Activated CD8-positive, alpha-beta T cell treated with anti-CD3 and anti-CD28 coated beads, Interleukin-2, amount 10 ng/mL, durations not matched to agents 7 days and 5 days (primary cell): ENCODE measurements around the gene VPS37D. TPM values are rescaled to one million over a fixed set of nuclear protein-coding genes. Genes with fewer than 3 reads are reported as not detected.
"Not testable (repeated sequence)": the region's sequence is repeated elsewhere in the genome, so short reads cannot be mapped to it uniquely, and the experiment has no call there.

Experiments
- ATAC-seq: fragments of 150-1000 bp; cut with Tn5 transposase; one replicate; pipeline ENCODE4 v1.10.0; 2021; ENCODE audit warnings: moderate library complexity
- CTCF ChIA-PET: fragments of 350-600 bp; sonication (Branson Sonifier 250); formaldehyde crosslinking; loops from one replicate; lab custom pipeline; 2021; ENCODE audit warnings: antibody characterized with exemption; lab: Charles Lee
- POLR2A ChIA-PET: fragments of 350-600 bp; sonication (Branson Sonifier 250); formaldehyde crosslinking; loops from one replicate; lab custom pipeline; 2021; ENCODE audit warnings: antibody characterized with exemption; lab: Charles Lee
- DNase-seq: peaks from one replicate; pipeline ENCODE4 v3.0.0-alpha.2; 2020
- H3K27ac Mint-ChIP-seq: one replicate; pipeline ENCODE4 v1.8.0; 2021; ENCODE audit warnings: mild to moderate bottlenecking, mixed read lengths
- H3K27me3 Mint-ChIP-seq: one replicate; pipeline ENCODE4 v1.8.0; 2021; ENCODE audit warnings: low read depth, mixed read lengths
- H3K36me3 Mint-ChIP-seq: one replicate; pipeline ENCODE4 v1.8.0; 2021; ENCODE audit warnings: low read depth, mixed read lengths
- H3K4me1 Mint-ChIP-seq: one replicate; pipeline ENCODE4 v1.8.0; 2021; ENCODE audit warnings: low read depth, mixed read lengths
- H3K4me3 Mint-ChIP-seq: one replicate; pipeline ENCODE4 v1.8.0; 2021; ENCODE audit warnings: mild to moderate bottlenecking, mixed read lengths
- H3K9me3 Mint-ChIP-seq: one replicate; pipeline ENCODE4 v1.8.0; 2022; ENCODE audit warnings: mixed read lengths; ENCODE audit not compliant: insufficient read depth
- total RNA-seq, 2 experiments: library from RNA; stranded (reverse); gene quantifications; one replicate each; pipeline ENCODE4 v1.2.3, GENCODE V29; 2021

The VPS37D gene
- total RNA-seq, 2 experiments from 2014 or later, result 0.16 to 0.26 TPM

DNA sequence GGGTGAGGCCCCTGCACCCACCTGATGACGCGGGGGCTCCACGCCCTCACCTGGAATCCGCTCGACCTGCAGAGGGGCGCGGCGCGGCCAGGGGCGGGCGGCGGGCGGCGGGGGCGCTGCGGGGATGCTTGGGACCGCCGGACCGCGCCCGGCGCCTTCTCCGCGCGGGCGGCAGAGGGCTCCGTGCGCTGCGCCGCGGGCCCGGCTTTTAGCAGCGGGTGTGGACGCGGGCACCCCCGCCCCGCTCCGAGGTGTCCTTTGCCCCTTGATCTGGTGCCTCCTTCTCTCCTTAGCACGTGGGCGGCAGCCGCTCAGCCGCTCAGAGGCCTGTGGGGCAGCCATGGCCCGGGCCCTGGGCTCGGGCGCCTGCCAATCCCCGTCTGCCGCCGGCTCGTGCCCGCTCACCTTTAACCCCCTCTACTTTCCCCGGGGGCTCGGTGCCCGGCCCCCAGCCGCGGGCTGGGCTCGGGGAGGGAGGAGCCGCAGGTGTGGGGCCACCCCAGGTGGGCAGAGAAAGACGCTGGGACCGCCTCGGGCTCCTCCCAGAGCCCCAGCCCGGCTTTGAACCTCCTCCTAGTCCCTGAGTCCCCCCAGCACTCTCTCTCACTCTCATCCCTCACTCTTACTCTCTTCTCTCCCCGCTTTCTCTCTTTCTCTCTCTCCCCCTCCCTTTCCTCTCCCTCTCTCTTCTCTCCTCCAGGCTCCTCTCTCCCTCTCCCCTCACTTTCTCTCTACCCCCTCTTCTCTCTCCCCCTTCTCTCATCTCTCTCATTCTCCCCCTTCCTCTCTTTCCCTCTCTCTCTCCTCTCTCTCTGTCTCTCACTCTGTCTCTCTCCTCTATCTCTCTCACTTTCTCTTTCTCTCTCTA is 19.7 kb upstream of the VPS37D start:
- H3K9me3 Mint-ChIP-seq, result no peaks in the 10 kb centered on the region
- H3K27me3 Mint-ChIP-seq, result peaks cover 51% of the 10 kb centered on the region
- ChIA-PET POLR2A (no interaction called here), CTCF (no interaction called here)
- no peak overlapping the region for H3K27ac Mint-ChIP-seq
- no peaks in the 10 kb centered on the region for H3K36me3 Mint-ChIP-seq
- DNase-seq, result no peak
- H3K4me3 Mint-ChIP-seq, result peak overlapping the region; percentile 15
- ATAC-seq, result peak; percentile 87
- H3K4me1 Mint-ChIP-seq, result peaks cover 14% of the 10 kb centered on the region

DNA sequence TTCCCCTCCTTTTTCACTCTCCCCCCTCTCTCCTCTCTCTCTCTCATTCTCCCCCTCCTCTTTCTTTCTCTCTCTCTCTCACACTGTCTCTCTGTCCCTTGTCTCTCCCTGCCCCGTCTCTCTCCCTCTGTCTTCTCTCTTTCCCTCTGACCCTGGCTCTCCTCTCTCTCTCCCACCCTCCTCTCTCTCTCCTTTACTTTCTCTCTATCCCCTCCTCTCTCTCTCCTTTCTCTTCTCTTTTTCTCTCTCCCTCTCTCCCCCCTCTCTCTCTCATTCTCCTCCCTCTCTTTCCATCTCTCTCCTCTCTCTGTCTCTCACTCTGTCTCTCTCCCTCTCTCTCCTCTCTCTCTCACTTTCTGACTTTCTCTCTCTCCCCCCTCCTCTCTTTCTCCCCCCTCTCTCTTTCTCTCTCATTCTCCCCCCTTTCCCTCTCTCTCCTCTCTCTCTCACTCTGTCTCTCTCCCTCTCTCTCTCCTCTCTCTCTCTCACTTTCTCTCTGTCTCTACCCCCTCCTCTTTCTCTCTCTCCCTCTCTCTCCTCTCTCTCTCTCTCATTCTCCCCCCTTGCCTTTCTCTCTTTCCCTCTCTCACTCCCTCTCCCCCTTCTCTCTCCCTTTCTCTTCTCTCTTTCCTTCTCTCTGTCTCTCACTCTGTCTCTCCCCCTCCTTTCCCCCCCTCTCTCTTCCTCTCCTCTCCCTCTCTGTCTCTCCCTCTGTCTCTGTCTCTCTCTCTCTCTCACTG is 18.9 kb upstream of the VPS37D start:
- no peak overlapping the region for H3K4me3 Mint-ChIP-seq
- DNase-seq, result no peak
- CTCF ChIA-PET, result no interaction called here
- H3K36me3 Mint-ChIP-seq, result no peaks in the 10 kb centered on the region
- no peak overlapping the region for H3K27ac Mint-ChIP-seq
- H3K27me3 Mint-ChIP-seq, result peaks cover 51% of the 10 kb centered on the region
- H3K4me1 Mint-ChIP-seq, result peaks cover 14% of the 10 kb centered on the region
- no peaks in the 10 kb centered on the region for H3K9me3 Mint-ChIP-seq
- POLR2A ChIA-PET, result no interaction called here
- no peak for ATAC-seq

DNA sequence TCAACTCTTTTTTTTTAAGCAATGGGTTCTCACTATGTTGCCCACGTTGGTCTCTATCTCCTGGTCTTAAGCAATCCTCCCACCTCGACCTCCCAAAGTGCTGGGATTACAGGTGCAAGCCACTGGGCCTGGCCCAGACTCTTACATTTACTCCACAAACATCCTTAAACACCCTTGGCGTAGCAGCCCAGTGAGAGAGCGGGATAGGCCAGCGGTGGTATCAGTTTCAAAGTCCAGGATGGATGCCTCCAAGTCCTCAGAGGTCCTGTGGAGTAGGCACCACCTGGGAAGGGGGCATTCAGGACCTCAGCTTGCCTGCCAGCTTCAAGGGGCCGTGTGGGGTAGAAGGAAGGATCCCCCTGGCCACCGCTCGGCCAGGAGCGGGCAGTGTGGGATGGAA is 18.1 kb upstream of the VPS37D start:
- H3K36me3 Mint-ChIP-seq, result no peaks in the 10 kb centered on the region
- H3K27me3 Mint-ChIP-seq, result peaks cover 47% of the 10 kb centered on the region
- no peaks in the 10 kb centered on the region for H3K9me3 Mint-ChIP-seq
- H3K4me3 Mint-ChIP-seq, result no peak overlapping the region
- H3K4me1 Mint-ChIP-seq, result peaks cover 14% of the 10 kb centered on the region
- H3K27ac Mint-ChIP-seq, result no peak overlapping the region
- ATAC-seq (no peak), DNase-seq (no peak)
- ChIA-PET CTCF (no interaction called here), POLR2A (no interaction called here)

DNA sequence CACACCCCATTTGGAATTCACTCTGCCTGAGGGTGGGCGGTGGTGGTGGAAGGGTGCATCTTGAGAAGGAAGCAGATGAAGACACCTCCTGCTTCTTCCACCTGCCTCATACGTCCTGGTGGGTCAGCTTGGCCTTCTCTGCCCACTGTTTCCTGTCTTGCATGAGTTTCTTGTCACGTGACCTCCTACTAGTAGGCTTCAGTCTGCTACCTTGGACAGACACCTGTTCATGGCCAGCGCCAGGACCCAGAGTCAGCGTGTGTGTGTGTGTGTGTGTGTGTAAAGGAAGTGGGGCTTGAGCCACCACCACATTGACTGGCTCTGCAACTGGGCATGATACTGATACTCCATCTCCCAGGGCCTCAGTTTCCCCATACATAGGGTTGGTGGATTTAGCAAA is 17.1 kb upstream of the VPS37D start:
- POLR2A ChIA-PET, result no interaction called here
- no peak for DNase-seq
- no peak overlapping the region for H3K4me3 Mint-ChIP-seq
- H3K9me3 Mint-ChIP-seq, result no peaks in the 10 kb centered on the region
- CTCF ChIA-PET, result no interaction called here
- ATAC-seq, result no peak
- peaks cover 49% of the 10 kb centered on the region for H3K27me3 Mint-ChIP-seq
- H3K36me3 Mint-ChIP-seq, result no peaks in the 10 kb centered on the region
- peaks cover 14% of the 10 kb centered on the region for H3K4me1 Mint-ChIP-seq
- no peak overlapping the region for H3K27ac Mint-ChIP-seq

DNA sequence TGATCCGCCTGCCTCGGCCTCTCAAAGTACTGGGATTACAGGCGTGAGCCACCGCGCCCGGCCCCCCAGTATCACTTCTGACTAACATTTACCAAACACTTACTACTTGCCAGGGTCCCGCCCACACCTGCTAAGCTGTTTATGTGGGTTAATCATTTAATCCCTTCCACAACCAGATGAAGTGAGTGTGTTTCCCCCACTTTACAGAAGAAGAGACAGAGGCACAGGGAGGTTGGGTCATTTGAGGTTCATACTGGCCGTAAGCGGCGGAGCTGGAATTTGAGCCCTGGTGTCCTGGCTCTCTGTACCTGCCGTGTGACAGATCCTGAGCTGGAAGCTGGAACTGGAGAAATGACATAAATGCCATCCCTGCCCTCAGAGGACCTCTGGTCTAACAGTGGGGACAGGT is 15.1 kb upstream of the VPS37D start:
- DNase-seq (no peak), ATAC-seq (no peak)
- Mint-ChIP-seq H3K4me3 (no peak overlapping the region), H3K4me1 (peaks cover 14% of the 10 kb centered on the region), H3K9me3 (no peaks in the 10 kb centered on the region), H3K36me3 (no peaks in the 10 kb centered on the region), H3K27me3 (peaks cover 36% of the 10 kb centered on the region), H3K27ac (no peak overlapping the region)
- POLR2A ChIA-PET, result no interaction called here
- CTCF ChIA-PET, result interaction anchor here (1.0 kb wide), 1 partner anchor 15 kb away, joined by 3 read pairs; the partner anchor contains the start of gene VPS37D

DNA sequence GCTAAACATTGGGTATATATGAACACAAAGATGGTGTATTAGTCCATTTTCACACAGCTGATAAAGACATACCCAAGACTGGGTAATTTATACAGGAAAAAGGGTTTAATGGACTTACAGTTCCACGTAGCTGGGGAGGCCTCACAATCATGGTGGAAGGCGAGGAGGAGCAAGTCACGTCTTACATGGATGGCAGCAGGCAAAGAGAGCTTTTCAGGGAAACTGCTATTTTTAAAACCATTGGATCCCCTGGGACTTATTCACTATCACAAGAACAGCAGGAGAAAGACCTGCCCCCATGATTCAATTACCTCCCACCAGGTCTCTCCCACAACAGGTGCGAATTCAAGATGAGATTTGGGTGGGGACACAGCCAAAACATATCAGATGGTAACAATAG is 12.3 kb upstream of the VPS37D start:
- POLR2A ChIA-PET, H3K4me3 Mint-ChIP-seq, DNase-seq, H3K36me3 Mint-ChIP-seq, H3K9me3 Mint-ChIP-seq, H3K27ac Mint-ChIP-seq, ATAC-seq, H3K4me1 Mint-ChIP-seq: not testable (repeated sequence)
- CTCF ChIA-PET, result interaction anchor here (0.7 kb wide), 1 partner anchor 38 kb away, joined by 3 read pairs; no protein-coding TSS in a partner anchor
- peaks cover 18% of the 10 kb centered on the region for H3K27me3 Mint-ChIP-seq

DNA sequence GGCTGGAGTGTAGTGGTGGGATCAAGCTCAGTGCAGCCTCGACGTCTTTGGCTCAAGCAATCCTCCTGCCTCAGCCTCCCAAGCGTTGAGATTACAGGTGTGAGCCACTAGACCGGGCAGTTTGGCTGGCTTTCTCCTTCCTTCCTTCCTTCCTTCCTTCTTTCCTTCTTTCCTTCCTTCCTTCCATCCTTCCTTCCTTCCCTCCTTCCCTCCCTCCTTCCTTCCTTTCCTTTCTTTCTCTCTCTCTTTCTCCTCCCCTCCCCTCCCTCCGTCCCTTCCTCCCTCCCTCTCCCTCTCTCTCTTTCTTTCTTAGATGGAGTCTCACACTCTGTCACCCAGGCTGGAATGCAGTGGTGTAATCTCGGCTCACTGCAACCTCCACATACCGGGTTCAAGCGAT is 7.6 kb upstream of the VPS37D start:
- CTCF ChIA-PET, result interaction anchor here (0.9 to 1.2 kb wide), 2 partner anchors 23 to 53 kb away, joined by 3 read pairs; no protein-coding TSS in a partner anchor
- H3K9me3 Mint-ChIP-seq, result no peaks in the 10 kb centered on the region

DNA sequence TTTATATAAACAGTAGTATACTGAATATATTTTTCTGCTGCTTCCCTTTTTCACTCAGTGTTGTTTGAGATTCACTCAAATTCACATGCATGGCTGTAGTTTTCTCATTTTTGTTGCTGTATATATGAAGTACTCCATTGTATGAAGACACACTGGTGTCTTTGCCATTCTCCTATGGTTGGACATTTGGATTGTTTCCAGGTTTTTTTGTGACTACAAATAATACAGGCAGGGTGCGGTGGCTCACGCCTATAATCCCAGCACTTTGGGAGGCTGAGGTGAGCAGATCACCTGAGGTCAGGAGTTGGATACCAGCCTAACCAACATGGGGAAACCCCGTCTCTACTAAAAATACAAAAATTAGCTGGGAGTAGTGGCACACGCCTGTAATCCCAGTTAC is 7.0 kb upstream of the VPS37D start:
- H3K36me3 Mint-ChIP-seq, DNase-seq, H3K9me3 Mint-ChIP-seq, H3K4me1 Mint-ChIP-seq, CTCF ChIA-PET, H3K4me3 Mint-ChIP-seq, H3K27ac Mint-ChIP-seq, ATAC-seq, POLR2A ChIA-PET: not testable (repeated sequence)
- H3K27me3 Mint-ChIP-seq, result peaks cover 27% of the 10 kb centered on the region

More for the DNA sequence above, 7.6 kb upstream of the VPS37D start:
- Mint-ChIP-seq H3K27ac (no peak overlapping the region), H3K4me3 (no peak overlapping the region), H3K36me3 (no peaks in the 10 kb centered on the region), H3K4me1 (no peaks in the 10 kb centered on the region), H3K27me3 (peaks cover 28% of the 10 kb centered on the region)
- POLR2A ChIA-PET, result no interaction called here
- no peak for DNase-seq
- no peak for ATAC-seq

DNA sequence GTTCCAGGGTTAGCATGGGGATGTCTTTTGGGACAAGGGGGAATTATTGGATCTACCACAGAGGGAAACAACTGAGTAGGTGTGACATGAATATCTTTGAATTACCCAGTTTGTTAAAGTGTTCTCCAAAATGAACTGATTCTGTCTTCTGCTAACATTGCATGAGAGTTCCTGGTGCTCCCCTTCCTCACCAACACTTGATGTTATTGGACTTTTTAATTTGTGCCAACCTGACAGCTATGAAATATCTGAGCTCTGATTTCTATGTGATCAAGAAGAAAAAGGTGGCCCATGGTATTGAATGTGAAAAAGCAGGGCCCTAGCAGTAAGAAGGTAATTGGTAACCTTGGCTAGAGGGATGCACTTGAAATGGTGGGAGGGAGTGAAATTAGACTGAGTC is 4.6 kb upstream of the VPS37D start:
- Mint-ChIP-seq H3K4me3 (no peak overlapping the region), H3K9me3 (no peaks in the 10 kb centered on the region), H3K27me3 (peaks cover 34% of the 10 kb centered on the region), H3K4me1 (peaks cover 5% of the 10 kb centered on the region), H3K36me3 (no peaks in the 10 kb centered on the region), H3K27ac (no peak overlapping the region)
- ChIA-PET POLR2A (no interaction called here), CTCF (interaction anchor here (1.5 kb wide), 1 partner anchor 72 kb away, joined by 3 read pairs; no protein-coding TSS in a partner anchor)
- no peak for DNase-seq
- ATAC-seq, result no peak

DNA sequence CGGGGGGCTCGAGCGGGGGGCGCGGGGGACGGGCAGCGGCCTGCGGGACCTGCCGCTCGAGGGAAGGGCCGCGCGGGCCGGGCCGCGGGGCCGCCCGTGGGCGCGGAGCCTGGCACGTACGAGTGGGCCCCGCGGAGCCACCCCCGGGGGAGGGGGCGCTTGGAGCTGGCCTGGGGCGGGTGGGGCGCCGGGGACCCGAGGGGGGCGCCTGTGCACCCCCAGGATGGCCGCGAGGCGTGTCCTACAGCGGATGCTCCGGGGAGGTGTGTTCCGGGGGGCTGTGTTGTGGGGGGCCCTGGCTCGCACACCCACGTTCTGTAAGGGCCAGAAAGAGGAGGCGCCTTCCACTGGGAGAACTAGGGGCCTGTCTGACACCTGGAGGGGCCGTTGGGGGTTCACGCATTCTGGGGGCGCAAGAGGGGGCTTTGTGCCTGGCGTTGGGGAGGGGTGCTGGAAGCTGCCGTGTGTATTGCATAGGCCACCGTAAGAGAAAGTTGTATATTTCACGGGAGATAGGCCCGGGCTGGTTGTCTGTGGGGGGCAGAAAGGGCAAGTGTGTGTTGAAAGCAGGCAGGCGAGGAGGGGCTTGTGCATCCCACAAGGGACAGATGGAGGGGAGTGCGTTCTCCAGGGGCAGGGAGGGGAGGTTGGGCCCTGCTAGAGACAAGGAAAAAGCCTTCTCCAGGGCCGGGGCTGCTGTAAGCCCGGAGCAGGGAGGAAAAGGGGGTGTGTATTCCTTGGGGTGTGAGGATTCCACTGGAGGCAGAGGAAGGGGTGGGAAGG is 663 bp downstream of the VPS37D start:
- Mint-ChIP-seq H3K4me1 (peaks cover 5% of the 10 kb centered on the region), H3K9me3 (no peaks in the 10 kb centered on the region), H3K36me3 (no peaks in the 10 kb centered on the region), H3K27me3 (peaks cover 36% of the 10 kb centered on the region), H3K27ac (no peak overlapping the region), H3K4me3 (peak overlapping the region; percentile 49)
- ATAC-seq (no peak), DNase-seq (no peak)
- ChIA-PET POLR2A (no interaction called here), CTCF (interaction anchor here (0.9 to 1.2 kb wide), 8 partner anchors 8 to 66 kb away, joined by 3 to 6 read pairs (median 3); no protein-coding TSS in a partner anchor)

DNA sequence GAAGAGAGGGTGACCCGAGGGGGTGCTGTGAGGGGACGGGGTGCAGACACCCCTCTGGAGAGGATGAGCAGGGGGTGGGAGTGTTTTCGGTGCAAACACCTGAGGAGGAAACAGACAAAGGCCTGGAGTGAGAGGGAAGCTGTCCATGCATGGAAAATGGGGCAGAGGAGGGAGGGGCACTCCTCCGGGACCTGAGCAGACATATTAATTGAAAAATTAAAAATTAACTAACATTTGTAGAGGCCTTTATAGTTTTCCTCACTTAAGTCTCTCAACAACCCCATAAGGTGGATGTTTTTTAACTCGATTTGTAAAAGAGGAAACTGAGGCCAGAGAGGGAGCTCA is 1.2 kb downstream of the VPS37D start:
- peak overlapping the region; percentile 31 for H3K4me3 Mint-ChIP-seq
- DNase-seq (no peak), ATAC-seq (no peak)
- peaks cover 35% of the 10 kb centered on the region for H3K27me3 Mint-ChIP-seq
- no peaks in the 10 kb centered on the region for H3K36me3 Mint-ChIP-seq
- H3K27ac Mint-ChIP-seq, result no peak overlapping the region
- POLR2A ChIA-PET, result no interaction called here
- peaks cover 5% of the 10 kb centered on the region for H3K4me1 Mint-ChIP-seq
- CTCF ChIA-PET, result interaction anchor here (0.9 to 1.1 kb wide), 2 partner anchors 19 to 62 kb away, joined by 3 to 4 read pairs; no protein-coding TSS in a partner anchor
- H3K9me3 Mint-ChIP-seq, result no peaks in the 10 kb centered on the region
